Adrenal gland (tissue), 12 donors: ENCODE results near the gene STK32C. TPM values are rescaled to one million over a fixed set of nuclear protein-coding genes. Genes with fewer than 3 reads are reported as not detected.

ENCODE experiments used
- DNase-seq, 7 donors: peaks; one replicate each; pipeline ENCODE4 v3.0.0-alpha.2; 2019 to 2020
- H3K27ac ChIP-seq, 5 donors: fragments of 200-600 bp; sonication (generic) in 4 of 5; 1 replicate in 3 of 5; 2 replicates in 2 of 5; pipeline versions ENCODE4 v1.5.1 to v1.8.0; 2016 to 2020; ENCODE audit warnings: mild to moderate bottlenecking in 1 of 5
- H3K27me3 ChIP-seq: fragments of 200-600 bp; 2 replicates; pipeline ENCODE4 v1.8.0; 2021
- H3K36me3 ChIP-seq, 2 donors: fragments of 200-600 bp; replicated peaks in 1 of 2; 1 replicate in 1 of 2; 2 replicates in 1 of 2; pipeline versions ENCODE4 v1.5.1 to v1.8.0; 2018 to 2022
- H3K4me1 ChIP-seq, 2 donors: fragments of 200-600 bp; replicated peaks in 1 of 2; 1 replicate in 1 of 2; 2 replicates in 1 of 2; pipeline versions ENCODE4 v1.5.1 to v1.8.0; 2018 to 2021
- H3K4me3 ChIP-seq, 4 donors: fragments of 200-600 bp; sonication (generic) in 3 of 4; one replicate each; pipeline ENCODE4 v1.5.1; 2016 to 2018
- H3K9me3 ChIP-seq, 3 donors: fragments of 200-600 bp; sonication (generic) in 1 of 3; replicated peaks in 1 of 3; 1 replicate in 2 of 3; 2 replicates in 1 of 3; pipeline versions ENCODE4 v1.5.1 to v1.8.0; 2016 to 2021
- POLR2A ChIP-seq, 2 donors: fragments of 450-650 bp; IDR thresholded peaks; one replicate each; pipeline ENCODE4 v1.6.1; 2017; ENCODE audit warnings: antibody characterized with exemption in 2 of 2, mild to moderate bottlenecking in 2 of 2, moderate library complexity in 1 of 2
- WGBS, 4 donors: extraction: QIAGEN DNeasy Blood & Tissue Kit in 2 of 4; methylation state at CpG; one replicate each; pipeline versions ENCODE4 v1.1.5 to v1.1.7; 2013 to 2017; 5-methylcytosine and 5-hydroxymethylcytosine counted together
- intact Hi-C, 2 donors: fragments of 100-400 bp; cut with DNase I; formaldehyde crosslinking; loops; one replicate each; pipeline versions ENCODE4 v1.14.1 to v1.15.0; 2022 to 2023
- polyA plus RNA-seq, 3 donors: library from polyadenylated mRNA; stranded (reverse); fragments of 200-250 nt in 2 of 3; fragments of 350-450 nt in 1 of 3; fragmentation: Illumina TruSeq in 1 of 3; extraction: RNeasy Lipid Tissue Mini Kit (QIAGEN cat#74804) in 1 of 3; gene quantifications; one replicate each; pipeline ENCODE4 v1.2.3, GENCODE V29; 2013 to 2014
- total RNA-seq, 9 donors: library from RNA; depleted of rRNA in 4 of 9; stranded (reverse); fragments of >200 nt in 4 of 9; fragments of 120-200 nt in 1 of 9; fragmentation: NEBNext Ultra II Directional in 1 of 9; extraction: Animal tissue kit (Norgen Biotek cat#: 25700) in 1 of 9; gene quantifications; one replicate each; pipeline versions ENCODE4 v1.1.0 to v1.2.4, GENCODE V29; 2013 to 2023
- TF ChIP-seq, protein P1 (sequence below), 6 experiments: fragments of 450-650 bp in 4 of 6; fragments of 200-600 bp in 2 of 6; sonication (generic) in 1 of 6; IDR thresholded peaks; 1 replicate in 5 of 6; 2 replicates in 1 of 6; pipeline versions ENCODE4 v1.5.1 to v1.8.0; 2016 to 2021; ENCODE audit warnings: antibody characterized with exemption in 6 of 6, mild to moderate bottlenecking in 2 of 6, moderate library complexity in 1 of 6
- donor health status: healthy with polysubstance abuse.
- donor health status: Bipolar disorder and iron deficiency.
- donor health status: DM: yes; HTN: yes; CAD: no.
- donor health status: DM: no; HTN: no; CAD: no.
- donor health status: DM: no; HTN: no; CAD: no.
- donor health status: DM: yes; HTN: yes; CAD: no.

STK32C gene
- total and polyA plus RNA-seq, 12 donors, result 2.8 to 36.5 (median 15.9) TPM

DNA sequence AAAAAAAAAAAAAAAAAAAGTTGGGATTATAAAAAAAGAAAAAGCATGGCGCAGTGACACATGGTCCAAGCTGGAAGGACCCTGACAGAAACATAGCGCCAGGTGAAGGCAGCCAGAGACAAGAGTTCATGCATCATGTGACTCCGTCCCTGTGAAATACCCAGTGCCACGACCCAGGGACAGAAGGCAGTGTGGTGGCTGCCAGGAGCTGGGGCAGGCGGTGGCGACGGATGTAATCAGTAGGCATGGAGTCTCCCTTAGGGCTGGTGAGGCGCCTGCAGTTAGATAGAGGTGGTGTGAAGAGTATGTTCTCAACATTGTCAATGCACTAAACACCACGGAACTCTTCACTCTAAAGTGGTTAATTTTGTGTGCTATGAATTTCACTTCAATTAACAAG lies 43.9 kb downstream of the STK32C start:
- intact Hi-C loops, result no loop called here
- 81 to 91% (median 90%) methylated on average over 9 of the region's 9 CpGs for WGBS, 4 donors

DNA sequence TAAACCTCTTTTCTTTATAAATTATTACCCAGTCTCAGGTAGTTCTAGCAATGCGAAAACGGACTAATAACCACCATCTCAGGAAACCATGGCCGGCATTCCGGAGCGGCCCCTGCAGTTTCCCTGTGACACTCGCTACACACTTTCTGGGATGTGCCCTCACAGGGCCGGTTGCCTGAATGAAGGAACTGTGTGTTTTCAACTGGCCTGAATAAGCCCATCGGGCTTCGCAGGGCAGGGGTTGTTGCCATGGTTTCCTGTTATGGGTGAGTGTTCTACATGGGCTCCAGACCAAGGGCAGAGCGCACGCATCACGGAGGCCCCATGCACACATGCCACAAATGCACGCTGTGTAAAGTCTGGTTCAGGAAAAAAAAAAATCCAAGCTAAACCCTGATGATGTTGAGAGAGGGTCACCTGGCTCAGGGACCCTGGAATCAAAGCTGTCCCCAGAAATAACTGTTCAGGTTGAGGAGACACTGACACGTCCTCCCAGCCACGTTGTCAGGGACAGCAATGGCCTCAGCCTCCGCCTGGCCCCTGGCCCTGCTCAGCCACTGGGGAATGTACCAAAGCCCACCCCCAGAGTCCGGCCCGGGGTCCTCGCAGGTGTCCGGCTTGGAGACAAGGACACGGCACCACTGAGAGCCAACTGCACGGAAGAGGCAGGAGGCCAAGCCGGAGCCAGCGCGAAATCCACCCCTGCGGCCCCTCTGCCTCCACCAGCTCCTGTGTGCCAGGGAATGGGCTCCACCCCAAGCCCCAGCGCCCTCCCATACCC lies 47.9 kb downstream of the STK32C start:
- TF ChIP-seq POLR2A (IDR thresholded peaks at IDR 0.05), result no peak
- TF ChIP-seq, protein P1, sequence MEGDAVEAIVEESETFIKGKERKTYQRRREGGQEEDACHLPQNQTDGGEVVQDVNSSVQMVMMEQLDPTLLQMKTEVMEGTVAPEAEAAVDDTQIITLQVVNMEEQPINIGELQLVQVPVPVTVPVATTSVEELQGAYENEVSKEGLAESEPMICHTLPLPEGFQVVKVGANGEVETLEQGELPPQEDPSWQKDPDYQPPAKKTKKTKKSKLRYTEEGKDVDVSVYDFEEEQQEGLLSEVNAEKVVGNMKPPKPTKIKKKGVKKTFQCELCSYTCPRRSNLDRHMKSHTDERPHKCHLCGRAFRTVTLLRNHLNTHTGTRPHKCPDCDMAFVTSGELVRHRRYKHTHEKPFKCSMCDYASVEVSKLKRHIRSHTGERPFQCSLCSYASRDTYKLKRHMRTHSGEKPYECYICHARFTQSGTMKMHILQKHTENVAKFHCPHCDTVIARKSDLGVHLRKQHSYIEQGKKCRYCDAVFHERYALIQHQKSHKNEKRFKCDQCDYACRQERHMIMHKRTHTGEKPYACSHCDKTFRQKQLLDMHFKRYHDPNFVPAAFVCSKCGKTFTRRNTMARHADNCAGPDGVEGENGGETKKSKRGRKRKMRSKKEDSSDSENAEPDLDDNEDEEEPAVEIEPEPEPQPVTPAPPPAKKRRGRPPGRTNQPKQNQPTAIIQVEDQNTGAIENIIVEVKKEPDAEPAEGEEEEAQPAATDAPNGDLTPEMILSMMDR (IDR thresholded peaks at IDR 0.05), result no peak
- intact Hi-C loops, result no loop called here
- WGBS, 4 donors, result 90 to 94% (median 93%) methylated on average over 16 to 27 of the region's 27 CpGs

More for the DNA sequence above, 43.9 kb downstream of the STK32C start:
- TF ChIP-seq, protein P1 (IDR thresholded peaks at IDR 0.05), result no peak
- no peak for TF ChIP-seq POLR2A (IDR thresholded peaks at IDR 0.05)
- DNase-seq, result no peak
- Histone ChIP-seq H3K9me3 (no peaks in the 10 kb centered on the region), H3K27ac (no peak overlapping the region), H3K36me3 (no peaks in the 10 kb centered on the region), H3K27me3 (no peaks in the 10 kb centered on the region), H3K4me3 (no peak overlapping the region), H3K4me1 (peaks cover 0 to 5% of the 10 kb centered on the region in 2 donors)

DNA sequence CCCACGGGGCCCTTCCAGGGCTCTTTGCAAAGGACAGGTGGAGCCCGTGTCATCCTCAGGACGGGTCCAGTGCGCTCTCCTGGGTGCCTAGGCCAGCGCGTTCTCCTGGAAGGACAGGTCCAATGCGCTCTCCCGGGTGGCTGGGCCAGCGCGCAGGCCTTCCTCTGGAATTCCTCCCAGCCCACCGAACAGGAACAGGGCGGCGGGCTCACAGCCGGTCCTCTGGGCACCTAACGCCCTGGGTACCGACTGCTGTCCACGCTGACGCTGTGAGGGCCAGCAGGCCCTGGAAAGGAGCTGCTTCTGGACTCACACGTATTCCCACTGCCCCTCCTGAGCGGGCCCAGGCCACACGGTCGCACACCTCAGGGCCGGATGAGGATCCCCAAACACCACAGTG lies 49.3 kb downstream of the STK32C start:
- Histone ChIP-seq H3K9me3 (no peaks in the 10 kb centered on the region), H3K27me3 (no peaks in the 10 kb centered on the region), H3K4me1 (no peaks in the 10 kb centered on the region), H3K36me3 (no peaks in the 10 kb centered on the region), H3K27ac (no peak overlapping the region), H3K4me3 (no peak overlapping the region)
- no peak for DNase-seq
- intact Hi-C loops, result no loop called here
- 90 to 95% (median 94%) methylated on average over 11 to 23 of the region's 23 CpGs for WGBS, 4 donors
- TF ChIP-seq, protein P1 (IDR thresholded peaks at IDR 0.05), result no peak
- no peak for TF ChIP-seq POLR2A (IDR thresholded peaks at IDR 0.05)

More for the DNA sequence above, 47.9 kb downstream of the STK32C start:
- Histone ChIP-seq H3K9me3 (no peaks in the 10 kb centered on the region), H3K27me3 (no peaks in the 10 kb centered on the region), H3K36me3 (no peaks in the 10 kb centered on the region), H3K4me3 (no peak overlapping the region), H3K4me1 (no peaks in the 10 kb centered on the region), H3K27ac (no peak overlapping the region)
- no peak for DNase-seq

DNA sequence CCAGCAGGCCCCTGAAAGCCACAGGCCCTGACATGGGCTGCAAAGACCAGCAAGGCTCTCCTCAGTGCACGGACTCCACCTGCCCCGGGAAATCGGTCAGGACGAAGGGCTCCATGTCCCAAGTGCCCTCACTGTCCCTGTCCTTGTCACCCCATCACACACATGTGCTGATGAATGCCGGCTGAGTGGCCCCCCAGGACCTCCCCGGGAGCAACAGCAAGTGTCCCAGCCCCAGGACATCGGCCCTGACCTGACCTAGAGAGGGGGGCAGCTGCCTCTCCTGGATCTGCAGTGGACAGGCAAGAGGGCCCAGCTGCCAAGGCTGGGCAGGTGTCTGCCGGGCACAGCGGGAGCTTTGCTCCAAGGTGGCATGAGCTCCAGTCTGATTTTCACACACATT lies 49.8 kb downstream of the STK32C start:
- Histone ChIP-seq H3K36me3 (no peaks in the 10 kb centered on the region), H3K4me1 (no peaks in the 10 kb centered on the region), H3K4me3 (no peak overlapping the region), H3K27me3 (no peaks in the 10 kb centered on the region), H3K27ac (no peak overlapping the region), H3K9me3 (no peaks in the 10 kb centered on the region)
- WGBS, 4 donors, result 95 to 100% (median 95%) methylated on average over 1 to 9 of the region's 9 CpGs; no CpG with 5 or more reads in 1 of the 4 donors
- TF ChIP-seq POLR2A (IDR thresholded peaks at IDR 0.05), result no peak
- TF ChIP-seq, protein P1 (IDR thresholded peaks at IDR 0.05), result no peak
- DNase-seq, result no peak
- intact Hi-C loops, result no loop called here
